ENCODE measurements around the gene CYRIA. TPM values are rescaled to one million over a fixed set of nuclear protein-coding genes. Genes with fewer than 3 reads are reported as not detected.

CYRIA gene
- total RNA-seq, 1 experiment from 2014 or later = 0.19 TPM

DNA sequence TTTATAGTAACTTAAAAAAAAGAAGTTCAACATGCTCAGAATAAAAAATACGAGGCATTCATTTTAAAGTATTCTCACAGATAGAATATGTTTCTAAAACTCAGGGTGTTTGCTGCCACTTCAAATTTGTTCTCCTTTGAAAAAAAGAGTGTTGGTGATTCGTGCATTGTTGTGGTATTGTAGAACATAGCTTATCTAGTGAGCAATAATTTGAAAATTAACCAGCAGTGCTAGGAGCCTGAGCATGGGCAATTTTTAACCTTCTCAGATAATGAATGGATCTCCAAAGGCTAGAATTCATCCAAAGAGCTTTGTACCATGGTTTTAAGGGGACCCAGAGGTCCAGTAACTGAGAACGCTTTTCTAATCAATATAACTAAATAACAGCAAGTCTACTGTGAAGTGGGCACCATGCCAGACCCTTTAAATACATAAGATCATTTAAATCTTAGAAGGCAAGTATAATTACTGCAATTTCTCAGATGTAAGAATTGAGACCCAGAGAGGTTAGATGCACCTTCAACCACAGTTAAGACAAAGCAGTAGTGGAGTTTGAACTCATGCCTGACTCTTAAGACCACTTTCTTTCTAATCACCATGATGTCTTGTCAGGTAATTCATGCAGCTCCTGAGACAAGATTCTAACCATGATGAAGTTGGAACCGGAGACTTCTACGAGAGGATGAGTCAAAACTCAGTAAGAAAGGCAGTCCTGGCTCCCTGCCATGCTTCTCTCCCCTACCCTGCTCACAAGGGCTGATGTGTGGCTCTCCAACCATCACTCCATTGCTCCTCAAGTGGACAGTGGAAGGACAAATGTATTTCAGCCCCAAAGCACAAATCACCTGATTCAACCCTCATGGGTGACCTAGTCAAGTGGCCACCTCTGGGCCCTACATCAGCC lies 3.4 kb downstream of the CYRIA start:
- CTCF ChIA-PET = no interaction called here
- intact Hi-C loops (cut with micrococcal nuclease; ENCODE audit: unreplicated experiment) = no loop called here
- Mint-ChIP-seq H3K9me3 (ENCODE audit: low read depth, unreplicated experiment) (no peaks in the 10 kb centered on the region), H3K27ac (ENCODE audit: unreplicated experiment) (no peak overlapping the region), H3K4me3 (ENCODE audit: low read depth, unreplicated experiment) (no peak overlapping the region), H3K36me3 (ENCODE audit: insufficient read depth, unreplicated experiment) (peaks cover 7% of the 10 kb centered on the region), H3K27me3 (ENCODE audit: unreplicated experiment) (peaks cover 50% of the 10 kb centered on the region), H3K4me1 (ENCODE audit: low read depth, unreplicated experiment) (peaks cover 16% of the 10 kb centered on the region)
- BruUV-seq (replicated peaks) = no TSS peak
- no peak for DNase-seq
- TF ChIP-seq, protein P1, sequence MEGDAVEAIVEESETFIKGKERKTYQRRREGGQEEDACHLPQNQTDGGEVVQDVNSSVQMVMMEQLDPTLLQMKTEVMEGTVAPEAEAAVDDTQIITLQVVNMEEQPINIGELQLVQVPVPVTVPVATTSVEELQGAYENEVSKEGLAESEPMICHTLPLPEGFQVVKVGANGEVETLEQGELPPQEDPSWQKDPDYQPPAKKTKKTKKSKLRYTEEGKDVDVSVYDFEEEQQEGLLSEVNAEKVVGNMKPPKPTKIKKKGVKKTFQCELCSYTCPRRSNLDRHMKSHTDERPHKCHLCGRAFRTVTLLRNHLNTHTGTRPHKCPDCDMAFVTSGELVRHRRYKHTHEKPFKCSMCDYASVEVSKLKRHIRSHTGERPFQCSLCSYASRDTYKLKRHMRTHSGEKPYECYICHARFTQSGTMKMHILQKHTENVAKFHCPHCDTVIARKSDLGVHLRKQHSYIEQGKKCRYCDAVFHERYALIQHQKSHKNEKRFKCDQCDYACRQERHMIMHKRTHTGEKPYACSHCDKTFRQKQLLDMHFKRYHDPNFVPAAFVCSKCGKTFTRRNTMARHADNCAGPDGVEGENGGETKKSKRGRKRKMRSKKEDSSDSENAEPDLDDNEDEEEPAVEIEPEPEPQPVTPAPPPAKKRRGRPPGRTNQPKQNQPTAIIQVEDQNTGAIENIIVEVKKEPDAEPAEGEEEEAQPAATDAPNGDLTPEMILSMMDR (IDR thresholded peaks at IDR 0.05; ENCODE audit: unreplicated experiment) = no peak

DNA sequence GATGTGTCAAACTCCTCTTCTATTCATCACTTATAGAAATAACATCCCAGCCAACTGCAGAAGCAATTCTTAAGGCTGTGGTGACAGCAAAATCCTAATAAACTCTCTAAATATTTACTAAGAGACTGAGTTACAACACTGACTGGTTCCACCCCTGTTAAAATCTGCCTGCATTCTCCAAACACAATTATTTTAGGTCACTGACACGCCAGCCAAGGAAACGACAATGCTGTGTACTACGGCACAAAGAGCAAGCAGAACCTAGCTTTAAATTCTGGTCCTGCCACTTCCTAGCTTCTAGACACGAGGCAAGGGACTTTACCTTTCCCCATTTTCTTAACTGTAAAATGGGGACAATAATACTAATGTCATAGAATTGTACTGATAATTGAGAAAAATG lies 4.1 kb downstream of the CYRIA start:
- CTCF ChIA-PET = no interaction called here
- peaks cover 44% of the 10 kb centered on the region for H3K27me3 Mint-ChIP-seq (ENCODE audit: unreplicated experiment)
- H3K4me1 Mint-ChIP-seq (ENCODE audit: low read depth, unreplicated experiment) = peaks cover 16% of the 10 kb centered on the region
- TF ChIP-seq, protein P1 (IDR thresholded peaks at IDR 0.05; ENCODE audit: unreplicated experiment) = no peak
- intact Hi-C loops (cut with micrococcal nuclease; ENCODE audit: unreplicated experiment) = no loop called here
- no peak overlapping the region for H3K4me3 Mint-ChIP-seq (ENCODE audit: low read depth, unreplicated experiment)
- no TSS peak for BruUV-seq (replicated peaks)
- DNase-seq = no peak
- peaks cover 7% of the 10 kb centered on the region for H3K36me3 Mint-ChIP-seq (ENCODE audit: insufficient read depth, unreplicated experiment)
- no peaks in the 10 kb centered on the region for H3K9me3 Mint-ChIP-seq (ENCODE audit: low read depth, unreplicated experiment)
- no peak overlapping the region for H3K27ac Mint-ChIP-seq (ENCODE audit: unreplicated experiment)

DNA sequence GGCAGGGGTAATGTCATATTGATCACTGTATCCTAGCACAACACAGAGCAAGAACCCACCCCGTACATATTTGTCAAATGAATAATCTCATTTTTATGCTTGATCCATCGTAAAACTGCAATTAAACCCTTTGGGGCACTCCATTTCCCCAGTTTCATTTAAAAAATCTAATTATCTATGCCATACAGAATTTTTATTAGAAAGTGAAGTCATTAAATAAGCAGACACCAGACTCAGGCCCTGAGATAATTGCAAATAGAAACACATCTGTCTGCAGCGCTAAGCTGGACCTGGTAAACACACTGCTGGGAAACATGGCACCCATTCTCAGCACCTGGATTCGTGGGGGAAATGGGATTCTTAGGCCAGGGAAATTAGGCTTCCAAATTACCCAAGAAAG lies 5.1 kb downstream of the CYRIA start:
- no peaks in the 10 kb centered on the region for H3K36me3 Mint-ChIP-seq (ENCODE audit: insufficient read depth, unreplicated experiment)
- H3K27ac Mint-ChIP-seq (ENCODE audit: unreplicated experiment) = no peak overlapping the region
- H3K4me1 Mint-ChIP-seq (ENCODE audit: low read depth, unreplicated experiment) = peaks cover 8% of the 10 kb centered on the region
- intact Hi-C loops (cut with micrococcal nuclease; ENCODE audit: unreplicated experiment) = no loop called here
- CTCF ChIA-PET = no interaction called here
- H3K4me3 Mint-ChIP-seq (ENCODE audit: low read depth, unreplicated experiment) = no peak overlapping the region
- no peaks in the 10 kb centered on the region for H3K9me3 Mint-ChIP-seq (ENCODE audit: low read depth, unreplicated experiment)
- peaks cover 34% of the 10 kb centered on the region for H3K27me3 Mint-ChIP-seq (ENCODE audit: unreplicated experiment)
- TF ChIP-seq, protein P1 (IDR thresholded peaks at IDR 0.05; ENCODE audit: unreplicated experiment) = no peak
- BruUV-seq (replicated peaks) = no TSS peak
- DNase-seq = no peak

DNA sequence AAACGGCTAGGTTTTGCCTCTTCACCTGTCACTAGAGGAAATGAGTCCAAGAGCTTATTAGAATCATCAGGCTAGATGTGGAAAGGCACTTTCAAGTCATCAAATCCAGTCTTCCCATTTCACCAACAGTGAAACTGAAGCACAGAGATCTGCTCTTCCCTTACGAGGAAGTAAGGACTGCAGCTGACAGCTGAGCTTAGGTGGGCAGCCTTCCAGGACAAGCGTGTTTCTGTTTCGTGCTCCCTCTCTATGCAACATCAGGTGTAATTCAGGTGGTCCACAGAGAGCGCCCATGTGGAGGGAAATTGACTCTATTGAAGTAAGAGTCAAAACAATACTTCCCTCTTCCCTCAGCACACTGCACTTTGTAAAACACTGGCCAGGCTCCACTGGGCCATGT lies 5.5 kb downstream of the CYRIA start:
- CTCF ChIA-PET = no interaction called here
- Mint-ChIP-seq H3K9me3 (ENCODE audit: low read depth, unreplicated experiment) (no peaks in the 10 kb centered on the region), H3K4me1 (ENCODE audit: low read depth, unreplicated experiment) (peaks cover 8% of the 10 kb centered on the region), H3K27ac (ENCODE audit: unreplicated experiment) (no peak overlapping the region), H3K4me3 (ENCODE audit: low read depth, unreplicated experiment) (no peak overlapping the region), H3K27me3 (ENCODE audit: unreplicated experiment) (peaks cover 30% of the 10 kb centered on the region), H3K36me3 (ENCODE audit: insufficient read depth, unreplicated experiment) (no peaks in the 10 kb centered on the region)
- intact Hi-C loops (cut with micrococcal nuclease; ENCODE audit: unreplicated experiment) = no loop called here
- TF ChIP-seq, protein P1 (IDR thresholded peaks at IDR 0.05; ENCODE audit: unreplicated experiment) = no peak
- BruUV-seq (replicated peaks) = no TSS peak
- no peak for DNase-seq
